Mononuclear cell (primary cell): ENCODE data around the gene IKZF1. TPM values are rescaled to one million over a fixed set of nuclear protein-coding genes. Genes with fewer than 3 reads are reported as not detected.

Experiments
- H3K27me3 ChIP-seq: 2 replicates; pipeline ENCODE4 v1.6.0; 2011; ENCODE audit warnings: low read length, control low read depth; ENCODE audit not compliant: insufficient read depth
- H3K4me1 ChIP-seq: 2 replicates; pipeline ENCODE4 v1.5.1; 2011; ENCODE audit warnings: mild to moderate bottlenecking, low read length, control low read depth; ENCODE audit not compliant: insufficient read depth
- H3K4me3 ChIP-seq: 2 replicates; pipeline ENCODE4 v1.5.1; 2011; ENCODE audit warnings: mild to moderate bottlenecking, low read length, moderate library complexity
- H3K9me3 ChIP-seq: 2 replicates; pipeline ENCODE4 v1.5.1; 2011; ENCODE audit warnings: low read depth, mild to moderate bottlenecking, control low read depth, low read length
- total RNA-seq: library from RNA; depleted of rRNA; stranded (reverse); fragments of >200 nt; gene quantifications from one replicate; pipeline ENCODE4 v1.2.3, GENCODE V29; 2012

The IKZF1 gene
- total RNA-seq, 1 donor = 231 TPM

DNA sequence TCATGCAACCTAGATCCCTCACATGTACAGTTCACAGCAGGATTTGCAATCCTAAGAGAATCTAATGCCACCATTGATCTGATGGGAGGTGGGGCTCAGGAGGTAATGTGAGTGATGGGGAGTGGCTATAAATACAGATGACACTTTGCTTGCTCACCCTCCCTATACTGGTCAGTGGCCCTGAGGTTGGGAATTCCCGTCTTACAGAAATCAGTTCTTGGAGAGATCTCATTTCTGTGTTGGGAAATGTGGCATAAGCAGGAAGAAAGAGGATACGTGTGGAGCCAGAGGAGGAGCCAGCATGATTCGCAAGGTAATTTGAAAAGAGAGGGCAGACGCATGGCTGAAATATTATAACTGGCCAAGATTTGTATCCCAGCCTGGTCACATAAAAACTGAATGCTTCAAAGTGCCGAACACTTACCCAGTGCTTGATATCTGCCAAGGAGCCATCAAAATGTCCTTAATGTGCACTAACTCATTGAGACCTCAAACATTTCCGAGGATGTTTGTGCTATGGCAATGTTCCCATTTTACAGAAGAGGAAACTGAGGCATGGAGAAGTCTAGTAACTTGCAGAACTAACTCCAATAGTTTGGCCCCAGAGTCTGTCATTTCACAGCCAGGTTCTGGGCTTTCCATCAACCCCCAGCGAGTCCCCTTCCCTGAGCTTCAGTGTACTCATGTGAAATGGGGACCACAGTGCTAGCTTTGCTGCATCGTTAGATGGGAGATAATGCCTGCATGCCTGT is 5.5 kb upstream of the IKZF1 start:
- H3K9me3 ChIP-seq = no peaks in the 10 kb centered on the region
- peaks cover 12% of the 10 kb centered on the region for H3K4me1 ChIP-seq
- H3K4me3 ChIP-seq = no peak overlapping the region
- H3K27me3 ChIP-seq = no peaks in the 10 kb centered on the region

DNA sequence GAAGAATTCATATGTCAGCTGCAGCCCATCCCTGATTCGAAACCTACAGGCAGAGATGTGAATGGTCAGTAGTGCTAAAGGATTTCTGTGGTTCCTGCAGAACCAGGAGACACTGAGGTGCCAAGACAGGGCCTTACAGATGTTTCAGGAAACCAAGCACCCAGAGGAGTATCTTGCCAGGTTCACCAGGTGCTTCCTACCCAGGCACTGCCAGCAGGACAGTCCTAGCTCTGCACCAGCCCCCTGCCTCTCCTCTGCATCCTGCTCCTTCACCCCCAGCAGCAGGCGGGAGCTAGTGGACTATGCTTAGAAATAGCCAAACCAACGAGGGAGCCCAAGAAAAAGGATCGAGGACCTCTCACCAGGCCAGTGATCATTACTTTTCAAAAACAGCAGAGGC is 4.2 kb upstream of the IKZF1 start:
- no peaks in the 10 kb centered on the region for H3K9me3 ChIP-seq
- no peak overlapping the region for H3K4me3 ChIP-seq
- peaks cover 12% of the 10 kb centered on the region for H3K4me1 ChIP-seq

DNA sequence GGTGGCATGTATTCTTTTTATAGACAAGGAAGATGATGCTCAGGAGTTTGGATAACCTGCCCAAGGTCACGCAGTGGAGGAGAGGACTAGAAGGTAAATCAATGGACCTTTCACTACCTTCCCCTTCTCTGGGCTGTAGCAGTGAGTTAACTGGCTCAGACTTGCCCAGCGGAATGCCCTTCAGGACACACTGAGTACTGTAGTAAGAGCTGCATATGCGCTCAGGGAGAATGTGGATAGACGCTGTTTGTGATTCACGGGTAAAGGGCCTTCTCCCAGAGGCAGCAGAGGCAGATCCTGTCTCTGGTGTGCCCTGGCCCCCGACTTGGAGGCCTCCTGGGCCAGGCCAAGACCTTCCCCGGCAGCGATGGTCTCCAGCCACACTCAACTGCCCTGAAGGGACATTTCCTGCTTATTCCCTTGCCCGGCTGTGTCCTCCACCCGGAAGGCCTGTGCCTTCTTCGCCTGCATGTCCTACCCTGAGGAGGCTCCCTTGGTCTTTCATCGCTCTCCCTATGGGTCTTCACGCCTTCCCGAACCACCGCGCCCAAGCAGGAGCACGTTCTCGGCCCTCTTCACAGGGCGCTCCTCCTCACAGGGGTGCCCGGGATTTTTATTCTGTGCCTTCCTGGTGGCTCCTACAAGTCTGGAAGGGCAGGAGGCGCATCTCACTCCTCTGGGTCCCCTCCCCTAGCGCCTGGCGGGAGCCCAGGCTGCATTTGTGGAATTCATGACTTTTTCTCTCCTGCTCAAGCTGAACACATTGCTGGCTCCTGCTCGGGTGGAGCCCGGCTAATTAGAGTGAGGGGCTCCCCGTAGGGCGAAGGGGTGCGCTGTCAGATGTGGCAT is 1.8 kb upstream of the IKZF1 start:
- no peak overlapping the region for H3K4me3 ChIP-seq
- H3K9me3 ChIP-seq = no peaks in the 10 kb centered on the region
- H3K4me1 ChIP-seq = peaks cover 14% of the 10 kb centered on the region
- H3K27me3 ChIP-seq = no peaks in the 10 kb centered on the region

More for the DNA sequence above, 4.2 kb upstream of the IKZF1 start:
- no peaks in the 10 kb centered on the region for H3K27me3 ChIP-seq

DNA sequence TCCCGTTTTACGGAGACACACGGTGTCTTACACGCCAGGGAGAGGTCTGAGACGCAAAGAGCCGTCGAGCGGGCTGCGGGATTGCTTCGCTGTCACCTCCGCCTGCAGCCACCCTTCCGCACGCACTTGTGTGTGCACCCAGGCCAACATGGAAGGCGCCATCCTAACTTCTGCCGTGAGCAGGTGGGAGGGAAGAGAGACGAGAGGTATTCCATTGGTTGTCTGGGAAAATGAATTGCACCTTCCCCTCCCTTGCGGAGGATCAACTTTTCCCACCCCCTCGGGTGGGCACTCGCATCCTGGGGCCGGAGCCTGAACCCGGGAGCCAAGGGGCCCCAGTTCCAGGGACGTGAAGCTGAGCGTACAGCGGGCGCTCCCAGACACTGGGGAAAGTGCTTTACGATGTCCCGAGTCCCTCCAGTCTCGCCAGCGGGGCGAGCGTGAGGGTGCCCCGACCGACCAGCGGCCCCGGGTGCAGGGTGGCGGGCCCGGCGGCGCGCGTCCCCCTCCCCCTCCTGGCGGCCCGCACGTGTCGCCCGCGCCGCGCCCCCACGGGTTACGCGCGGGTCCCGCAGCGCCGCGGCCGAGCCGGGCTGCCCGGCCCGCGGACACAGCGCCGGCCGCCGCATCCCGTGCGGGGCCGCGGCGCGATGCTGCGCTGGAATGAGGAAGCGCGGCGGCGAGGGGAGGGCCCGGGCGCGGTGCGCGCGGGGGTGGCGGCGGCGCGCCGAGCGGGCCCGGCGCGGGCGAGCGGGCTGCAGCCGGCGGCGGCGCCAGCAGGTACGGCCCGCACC is 984 bp upstream of the IKZF1 start:
- peak overlapping the region; percentile 92 for H3K4me3 ChIP-seq
- H3K27me3 ChIP-seq = no peaks in the 10 kb centered on the region
- H3K9me3 ChIP-seq = no peaks in the 10 kb centered on the region
- peaks cover 22% of the 10 kb centered on the region for H3K4me1 ChIP-seq

DNA sequence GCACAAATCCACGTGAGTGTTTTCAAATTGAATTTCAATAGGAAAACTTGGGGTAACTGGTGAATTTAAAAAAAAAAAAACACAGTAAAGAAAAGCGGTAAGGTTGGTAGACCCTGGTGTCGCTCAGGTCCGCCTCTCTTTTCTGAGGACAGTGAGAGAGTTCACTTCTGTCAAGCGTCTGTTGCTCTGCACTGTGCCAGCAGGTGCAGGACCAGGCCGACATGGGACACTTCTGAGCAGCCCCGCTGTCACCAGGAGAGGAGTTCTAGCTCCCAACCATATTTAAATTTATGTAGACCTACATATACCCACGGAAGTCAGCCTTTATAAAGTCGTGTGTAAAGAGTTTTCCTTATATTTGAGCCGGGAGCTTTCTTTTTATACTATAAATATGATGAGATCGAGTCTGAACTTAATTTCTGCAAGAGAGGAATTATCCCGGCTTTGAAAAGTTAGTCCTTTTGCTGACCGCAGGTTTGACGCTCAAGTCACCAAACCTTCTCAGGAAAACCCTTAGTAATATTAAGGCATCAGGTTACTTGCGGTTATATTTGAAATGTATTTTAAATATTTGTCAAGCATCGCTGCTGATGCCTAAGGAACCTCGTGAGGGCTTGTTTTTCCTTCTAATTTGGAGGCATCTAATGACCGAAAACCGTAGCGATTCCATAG is 531 bp downstream of the IKZF1 start:
- H3K9me3 ChIP-seq = no peaks in the 10 kb centered on the region
- H3K27me3 ChIP-seq = no peaks in the 10 kb centered on the region
- H3K4me3 ChIP-seq = peak overlapping the region; percentile 92
- H3K4me1 ChIP-seq = peaks cover 36% of the 10 kb centered on the region

GRCh38 chr7:50305583-50306493 is 1.3 kb downstream of the IKZF1 start:
- no peaks in the 10 kb centered on the region for H3K9me3 ChIP-seq
- peaks cover 39% of the 10 kb centered on the region for H3K4me1 ChIP-seq
- peak overlapping the region; percentile 92 for H3K4me3 ChIP-seq
- no peaks in the 10 kb centered on the region for H3K27me3 ChIP-seq

- H3K4me1 ChIP-seq = peaks cover 45% of the 10 kb centered on the region
- H3K9me3 ChIP-seq = no peaks in the 10 kb centered on the region
- H3K27me3 ChIP-seq = no peaks in the 10 kb centered on the region
- peak overlapping the region; percentile 92 for H3K4me3 ChIP-seq
Measured at GRCh38 chr7:50306494-50307367, 2.2 kb downstream of the IKZF1 start.

- peak overlapping the region; percentile 92 for H3K4me3 ChIP-seq
Measured at GRCh38 chr7:50307368-50308032, 3.0 kb downstream of the IKZF1 start.

DNA sequence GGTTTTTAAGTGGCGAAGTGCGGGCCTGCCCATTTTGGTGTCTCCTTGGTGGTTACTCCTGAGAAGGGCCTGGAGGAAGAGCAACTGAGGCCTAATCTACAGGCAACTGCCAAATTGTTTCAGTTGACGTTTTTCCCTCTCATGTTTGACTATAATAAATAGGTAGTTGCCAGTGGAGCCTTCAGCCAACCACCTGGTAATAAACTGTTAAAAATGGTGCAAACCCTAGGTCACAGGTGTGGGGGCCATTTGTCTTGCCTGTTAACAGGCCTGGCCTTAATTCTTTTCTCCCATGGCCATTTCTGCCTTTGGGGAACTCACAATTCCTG is 3.7 kb downstream of the IKZF1 start:
- H3K9me3 ChIP-seq = no peaks in the 10 kb centered on the region
- H3K4me1 ChIP-seq = peaks cover 56% of the 10 kb centered on the region
- peak overlapping the region; percentile 92 for H3K4me3 ChIP-seq
- H3K27me3 ChIP-seq = no peaks in the 10 kb centered on the region

More at GRCh38 chr7:50307368-50308032, 3.0 kb downstream of the IKZF1 start:
- no peaks in the 10 kb centered on the region for H3K27me3 ChIP-seq
- peaks cover 53% of the 10 kb centered on the region for H3K4me1 ChIP-seq
- no peaks in the 10 kb centered on the region for H3K9me3 ChIP-seq

- Histone ChIP-seq H3K4me3 (peak overlapping the region; percentile 92), H3K27me3 (no peaks in the 10 kb centered on the region), H3K9me3 (no peaks in the 10 kb centered on the region), H3K4me1 (peaks cover 59% of the 10 kb centered on the region)
Measured at GRCh38 chr7:50308532-50309385, 4.2 kb downstream of the IKZF1 start.

DNA sequence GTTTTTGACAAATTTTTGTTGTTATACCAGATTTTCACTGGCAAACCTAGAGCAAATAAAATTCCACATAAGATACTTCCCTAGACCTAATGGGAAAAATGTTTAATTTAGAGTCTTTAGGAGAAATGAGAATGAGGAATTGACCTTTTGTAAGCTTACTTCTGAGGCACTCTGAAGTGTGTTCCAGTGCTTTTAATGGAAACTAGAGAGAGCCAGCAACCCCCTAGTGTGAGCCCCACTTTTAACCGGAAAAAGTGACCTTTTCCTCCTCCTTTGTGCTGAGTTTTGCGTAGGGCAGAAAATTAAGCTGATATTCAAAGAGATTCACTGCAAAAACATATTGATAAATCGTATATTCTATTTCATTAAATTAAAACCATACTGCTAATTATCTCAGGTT is 5.2 kb downstream of the IKZF1 start:
- H3K9me3 ChIP-seq = no peaks in the 10 kb centered on the region
- no peaks in the 10 kb centered on the region for H3K27me3 ChIP-seq
- peak overlapping the region; percentile 92 for H3K4me3 ChIP-seq
- peaks cover 68% of the 10 kb centered on the region for H3K4me1 ChIP-seq

DNA sequence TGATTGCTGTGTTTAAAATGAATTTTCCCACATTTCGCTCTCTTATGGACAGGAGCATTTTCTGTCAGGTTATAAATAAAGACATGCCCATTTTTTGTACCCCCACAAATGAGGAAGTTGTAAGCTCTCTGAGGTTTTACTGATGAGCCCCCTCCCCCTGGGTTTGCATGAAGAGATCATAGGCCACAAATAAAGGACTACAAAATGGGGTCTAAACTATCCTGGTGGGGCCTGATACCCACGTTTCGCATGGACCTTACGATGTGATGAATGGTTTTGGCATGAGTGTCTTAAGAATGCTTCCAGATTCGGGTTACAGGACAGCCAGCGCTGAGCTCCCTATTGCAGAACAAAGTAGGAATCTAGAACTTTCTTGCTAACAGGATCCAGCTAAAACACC is 5.8 kb downstream of the IKZF1 start:
- no peaks in the 10 kb centered on the region for H3K9me3 ChIP-seq
- peaks cover 75% of the 10 kb centered on the region for H3K4me1 ChIP-seq
- no peaks in the 10 kb centered on the region for H3K27me3 ChIP-seq
- H3K4me3 ChIP-seq = peak overlapping the region; percentile 20
